Mucosa of descending colon (tissue), 3 donors: ENCODE measurements around the gene DCP1B. TPM values are rescaled to one million over a fixed set of nuclear protein-coding genes. Genes with fewer than 3 reads are reported as not detected.

Experiments
- ATAC-seq: fragments of 200-7000 bp; cut with Tn5 transposase; one replicate; pipeline ENCODE4 v1.9.1; 2020; ENCODE audit warnings: mild to moderate bottlenecking, moderate library complexity
- DNase-seq, 3 donors: peaks; one replicate each; pipeline ENCODE4 v3.0.0-alpha.2; 2020
- H3K36me3 ChIP-seq: fragments of 200-600 bp; one replicate; pipeline ENCODE4 v1.8.0; 2021; ENCODE audit warnings: low read depth, mild to moderate bottlenecking
- H3K4me1 ChIP-seq: fragments of 200-600 bp; one replicate; pipeline ENCODE4 v1.8.0; 2021; ENCODE audit warnings: low read depth, mild to moderate bottlenecking
- H3K4me3 ChIP-seq: fragments of 200-600 bp; one replicate; pipeline ENCODE4 v1.8.0; 2021; ENCODE audit warnings: mild to moderate bottlenecking
- H3K9me3 ChIP-seq: fragments of 200-600 bp; one replicate; pipeline ENCODE4 v1.8.0; 2021; ENCODE audit warnings: mild to moderate bottlenecking
- intact Hi-C, 2 donors: fragments of 100-400 bp; cut with DNase I in 1 of 2; cut with micrococcal nuclease in 1 of 2; formaldehyde crosslinking; loops; one replicate each; pipeline versions ENCODE4 v1.11.0 to v1.11.1; 2022; cut with DNase I, micrococcal nuclease
- total RNA-seq, 3 donors: library from RNA; stranded (reverse); fragmentation: NEBNext Ultra II Directional in 2 of 3; extraction: Animal tissue kit (Norgen Biotek cat#: 25700) in 2 of 3; gene quantifications; one replicate each; pipeline versions ENCODE4 v1.2.1 to v1.2.4, GENCODE V29; 2021 to 2023
- TF ChIP-seq, protein P1 (sequence below): fragments of 200-600 bp; IDR thresholded peaks from one replicate; pipeline ENCODE4 v1.8.0; 2022; ENCODE audit warnings: antibody characterized with exemption, mild to moderate bottlenecking
- donor health status: DM: no; HTN: no; CAD: no; lungs with moderate emphysema.
- donor health status: DM: no; HTN: no; CAD: no.
- donor health status: DM: no; HTN: yes; CAD: no.

DCP1B gene
- total RNA-seq, 3 donors from 2014 or later: 10.1 to 27.3 (median 12.6) TPM

DNA sequence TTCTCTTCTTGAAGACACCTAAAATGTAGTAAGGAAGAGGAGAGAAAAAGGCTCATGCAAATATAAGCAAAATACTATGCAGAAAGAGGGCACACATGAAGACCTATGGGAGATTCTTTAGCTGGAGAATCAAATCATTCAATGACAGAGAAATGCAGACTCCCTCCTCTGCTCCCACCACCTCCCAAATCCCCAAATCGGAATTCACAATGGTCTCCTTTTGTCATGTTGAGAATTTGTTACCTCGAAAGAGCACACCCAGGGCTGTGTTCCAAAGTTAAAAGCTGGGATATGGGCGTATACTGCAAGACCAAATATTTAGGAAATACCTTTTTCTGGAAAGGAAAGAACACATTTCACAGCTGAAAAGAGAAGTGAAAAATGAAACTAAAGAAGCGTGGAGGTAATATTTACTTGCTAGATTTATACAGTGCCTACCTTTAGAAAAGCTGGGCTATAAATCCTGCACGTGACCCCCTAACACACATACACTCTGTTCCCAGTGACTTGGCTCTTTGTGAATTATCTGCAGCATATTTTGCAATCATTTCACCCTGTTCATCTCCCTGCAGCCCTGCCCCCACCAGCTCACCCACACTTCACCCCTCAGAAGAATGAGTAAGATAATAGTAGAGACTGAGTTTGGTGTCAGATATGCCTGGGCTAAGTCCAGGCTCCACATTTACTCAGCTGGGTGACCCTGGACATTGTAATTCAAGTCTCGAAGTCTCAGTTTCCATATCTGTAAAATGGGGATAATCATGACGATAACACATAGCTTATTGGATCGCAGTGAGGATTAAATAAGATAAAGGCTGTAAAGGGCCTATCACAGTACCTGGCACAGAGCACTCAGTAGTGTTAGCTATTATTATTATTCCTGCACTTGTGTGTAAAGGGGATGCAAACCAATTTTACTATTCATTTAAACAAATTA, 45.6 kb upstream of the DCP1B start:
- peak; percentile 44 for ATAC-seq
- DNase-seq: no peak
- intact Hi-C loops: no loop called here
- Histone ChIP-seq H3K4me3 (no peak overlapping the region), H3K36me3 (no peaks in the 10 kb centered on the region), H3K9me3 (no peaks in the 10 kb centered on the region), H3K4me1 (peaks cover 9% of the 10 kb centered on the region)
- TF ChIP-seq, protein P1, sequence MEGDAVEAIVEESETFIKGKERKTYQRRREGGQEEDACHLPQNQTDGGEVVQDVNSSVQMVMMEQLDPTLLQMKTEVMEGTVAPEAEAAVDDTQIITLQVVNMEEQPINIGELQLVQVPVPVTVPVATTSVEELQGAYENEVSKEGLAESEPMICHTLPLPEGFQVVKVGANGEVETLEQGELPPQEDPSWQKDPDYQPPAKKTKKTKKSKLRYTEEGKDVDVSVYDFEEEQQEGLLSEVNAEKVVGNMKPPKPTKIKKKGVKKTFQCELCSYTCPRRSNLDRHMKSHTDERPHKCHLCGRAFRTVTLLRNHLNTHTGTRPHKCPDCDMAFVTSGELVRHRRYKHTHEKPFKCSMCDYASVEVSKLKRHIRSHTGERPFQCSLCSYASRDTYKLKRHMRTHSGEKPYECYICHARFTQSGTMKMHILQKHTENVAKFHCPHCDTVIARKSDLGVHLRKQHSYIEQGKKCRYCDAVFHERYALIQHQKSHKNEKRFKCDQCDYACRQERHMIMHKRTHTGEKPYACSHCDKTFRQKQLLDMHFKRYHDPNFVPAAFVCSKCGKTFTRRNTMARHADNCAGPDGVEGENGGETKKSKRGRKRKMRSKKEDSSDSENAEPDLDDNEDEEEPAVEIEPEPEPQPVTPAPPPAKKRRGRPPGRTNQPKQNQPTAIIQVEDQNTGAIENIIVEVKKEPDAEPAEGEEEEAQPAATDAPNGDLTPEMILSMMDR: no peak

DNA sequence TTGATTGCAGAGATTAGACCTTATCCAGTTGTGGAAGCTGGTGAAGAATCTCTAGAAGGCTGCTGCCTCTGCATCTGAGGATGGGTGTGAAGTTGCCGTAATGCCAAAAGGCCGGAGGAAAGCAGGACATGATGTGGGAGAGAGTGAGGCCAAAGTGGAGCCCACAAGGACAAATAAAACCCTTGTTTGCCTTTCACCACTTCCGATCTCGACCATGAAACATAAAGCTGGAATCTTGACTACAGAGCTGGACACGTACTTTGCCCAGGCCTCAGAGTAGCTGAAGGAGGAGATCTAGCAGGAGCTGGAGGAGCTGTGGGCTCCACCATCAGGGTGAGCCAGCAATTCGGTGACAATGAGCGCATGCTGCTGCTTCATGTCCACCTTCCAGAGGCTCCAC, 43.5 kb upstream of the DCP1B start:
- H3K4me1 ChIP-seq: peaks cover 3% of the 10 kb centered on the region
- TF ChIP-seq, protein P1: no peak
- no peak for DNase-seq
- intact Hi-C loops: no loop called here
- H3K4me3 ChIP-seq: no peak overlapping the region
- no peaks in the 10 kb centered on the region for H3K9me3 ChIP-seq
- no peak for ATAC-seq
- no peaks in the 10 kb centered on the region for H3K36me3 ChIP-seq

DNA sequence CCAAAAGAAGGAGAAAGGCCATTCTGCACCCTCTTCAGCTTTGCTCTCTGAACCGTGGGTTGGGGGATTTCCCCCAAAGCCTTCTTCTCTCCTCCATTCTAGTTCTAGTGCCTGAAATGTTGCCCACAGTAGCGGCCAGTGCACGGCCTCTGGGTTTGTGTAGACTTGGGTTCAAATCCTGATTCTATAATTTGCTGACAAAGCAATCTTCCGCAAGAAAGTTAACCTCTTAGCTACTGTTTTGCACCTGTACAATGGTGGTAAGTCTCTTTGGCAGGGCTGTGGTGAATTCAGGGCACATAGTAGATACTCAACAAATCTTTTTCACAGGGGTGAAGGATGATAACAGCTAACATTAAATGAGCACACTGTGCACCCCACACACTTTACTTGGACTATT, 42.7 kb upstream of the DCP1B start:
- intact Hi-C loops: no loop called here
- TF ChIP-seq, protein P1: no peak
- peaks cover 3% of the 10 kb centered on the region for H3K4me1 ChIP-seq

DNA sequence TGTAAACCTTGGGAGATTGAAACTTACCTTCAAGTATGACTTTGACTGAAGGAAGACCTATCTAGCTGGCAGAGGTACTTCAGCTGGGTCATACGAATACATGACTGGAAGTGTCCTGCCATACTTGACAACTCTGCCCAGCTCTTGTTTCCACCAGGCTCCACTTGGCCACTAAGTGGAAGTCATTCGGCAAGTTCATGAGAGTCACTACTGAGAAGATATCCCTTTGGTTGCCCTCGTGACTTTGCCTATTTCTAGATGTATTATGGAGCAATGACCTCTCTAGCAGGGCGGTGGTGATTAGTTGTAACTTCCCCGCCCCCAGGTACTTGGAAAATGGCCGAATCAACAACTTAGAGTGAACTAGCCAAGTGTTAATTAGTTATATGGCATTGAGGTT, 39.9 kb upstream of the DCP1B start:
- ATAC-seq: no peak
- intact Hi-C loops: no loop called here
- no peak overlapping the region for H3K4me3 ChIP-seq
- no peak for DNase-seq
- H3K4me1 ChIP-seq: no peaks in the 10 kb centered on the region
- H3K9me3 ChIP-seq: no peaks in the 10 kb centered on the region
- H3K36me3 ChIP-seq: no peaks in the 10 kb centered on the region
- TF ChIP-seq, protein P1: no peak

More for the DNA sequence above, 42.7 kb upstream of the DCP1B start:
- DNase-seq (no peak), ATAC-seq (no peak)
- H3K36me3 ChIP-seq: no peaks in the 10 kb centered on the region
- H3K4me3 ChIP-seq: no peak overlapping the region
- H3K9me3 ChIP-seq: no peaks in the 10 kb centered on the region

DNA sequence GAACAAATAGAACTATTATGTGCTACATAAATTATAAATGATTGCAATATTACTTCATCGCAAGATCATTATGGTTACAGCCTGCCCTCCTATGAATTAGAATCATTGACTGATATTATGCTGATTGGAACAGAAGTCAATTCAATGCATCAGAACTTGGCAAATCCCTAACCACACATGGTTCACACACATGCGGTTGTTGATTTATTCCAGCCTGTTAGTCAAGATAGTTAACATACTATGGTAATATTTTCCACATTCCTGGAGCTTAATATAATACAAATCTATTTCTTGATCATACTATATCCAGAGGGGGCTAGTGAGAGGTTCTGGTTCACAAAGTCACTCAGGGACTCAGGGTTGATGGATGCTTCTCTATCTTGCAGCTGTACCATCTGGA, 38.8 kb upstream of the DCP1B start:
- DNase-seq: no peak
- intact Hi-C loops: no loop called here
- H3K36me3 ChIP-seq: no peaks in the 10 kb centered on the region
- H3K4me3 ChIP-seq: no peak overlapping the region
- no peaks in the 10 kb centered on the region for H3K9me3 ChIP-seq
- H3K4me1 ChIP-seq: no peaks in the 10 kb centered on the region
- ATAC-seq: no peak
- TF ChIP-seq, protein P1: no peak
